ENCODE results near the gene VWA8. TPM values are rescaled to one million over a fixed set of nuclear protein-coding genes. Genes with fewer than 3 reads are reported as not detected.

The VWA8 gene
- total RNA-seq, 1 donor from 2014 or later: 33.4 TPM

DNA sequence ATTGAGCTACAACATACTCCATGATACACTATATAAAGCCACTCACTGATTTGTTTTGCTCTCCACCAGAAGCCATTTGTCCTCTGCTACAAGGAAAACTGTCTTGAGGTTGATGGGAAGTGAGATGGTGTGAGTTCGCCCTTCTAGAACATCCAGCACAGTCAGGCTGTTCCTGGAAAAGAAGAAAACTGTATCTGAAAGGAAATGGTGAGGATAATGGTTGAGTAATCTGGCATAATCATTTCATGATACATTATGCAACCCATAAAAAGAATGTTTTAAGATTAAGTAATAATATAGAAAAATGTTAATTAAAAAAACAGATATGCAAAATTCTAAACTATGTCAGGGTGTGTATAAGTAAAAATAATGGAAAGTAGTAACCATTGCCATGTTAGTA lies 269.6 kb downstream of the VWA8 start:
- TF ChIP-seq POLR2A (IDR thresholded peaks at IDR 0.05): no peak
- no peak for TF ChIP-seq POLR2AphosphoS5 (IDR thresholded peaks at IDR 0.05; ENCODE audit: insufficient read depth in 1 of 2, low read depth in 1 of 2)
- TF ChIP-seq CTCF (IDR thresholded peaks at IDR 0.05): no peak
- no peak overlapping the region for H3K4me3 ChIP-seq
- intact Hi-C loops (cut with DNase I): no loop called here
- H3K9me3 ChIP-seq: no peaks in the 10 kb centered on the region
- no peaks in the 10 kb centered on the region for H3K27me3 ChIP-seq
- peaks cover 12% of the 10 kb centered on the region for H3K4me1 ChIP-seq
- H3K27ac ChIP-seq: no peak overlapping the region
- no peak for DNase-seq (ENCODE audit: extremely low spot score in 2 of 2)
- peaks cover 0 to 5% of the 10 kb centered on the region in 2 donors for H3K36me3 ChIP-seq

GRCh38 chr13:41682766-41683165 lies 278.1 kb downstream of the VWA8 start:
- no peaks in the 10 kb centered on the region for H3K9me3 ChIP-seq
- peaks cover 0 to 12% of the 10 kb centered on the region in 2 donors for H3K36me3 ChIP-seq
- DNase-seq (ENCODE audit: extremely low spot score in 2 of 2): no peak
- H3K4me3 ChIP-seq: no peak overlapping the region
- H3K27ac ChIP-seq: no peak overlapping the region
- H3K4me1 ChIP-seq: no peaks in the 10 kb centered on the region
- no peak for TF ChIP-seq CTCF (IDR thresholded peaks at IDR 0.05)
- no peak for TF ChIP-seq POLR2A (IDR thresholded peaks at IDR 0.05)
- TF ChIP-seq POLR2AphosphoS5 (IDR thresholded peaks at IDR 0.05; ENCODE audit: insufficient read depth in 1 of 2, low read depth in 1 of 2): no peak
- intact Hi-C loops (cut with DNase I): no loop called here
- H3K27me3 ChIP-seq: no peaks in the 10 kb centered on the region

DNA sequence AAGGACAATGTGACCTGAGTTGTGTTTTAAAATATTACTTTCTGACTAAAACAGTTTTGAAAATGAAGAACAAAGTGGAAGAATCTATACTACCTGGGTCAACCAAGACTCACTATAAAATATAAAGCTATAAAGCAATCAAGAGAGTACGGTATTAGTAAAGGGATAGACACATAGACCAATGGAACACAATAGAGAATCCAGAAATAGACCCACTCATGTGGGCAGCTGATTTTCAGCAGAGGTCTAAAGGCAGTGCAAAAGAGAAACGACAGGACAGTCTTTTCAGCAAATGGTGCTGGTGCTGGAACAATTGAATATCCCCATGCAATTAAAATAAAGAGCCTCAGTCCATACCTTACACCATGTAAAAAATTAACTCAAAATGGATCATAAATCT lies 278.9 kb downstream of the VWA8 start:
- no peaks in the 10 kb centered on the region for H3K4me1 ChIP-seq
- H3K36me3 ChIP-seq: peaks cover 0 to 12% of the 10 kb centered on the region in 2 donors
- no peaks in the 10 kb centered on the region for H3K27me3 ChIP-seq
- TF ChIP-seq CTCF (IDR thresholded peaks at IDR 0.05) (no peak), POLR2AphosphoS5 (IDR thresholded peaks at IDR 0.05; ENCODE audit: insufficient read depth in 1 of 2, low read depth in 1 of 2) (no peak), POLR2A (IDR thresholded peaks at IDR 0.05) (no peak)
- no peak overlapping the region for H3K4me3 ChIP-seq
- no peak for DNase-seq (ENCODE audit: extremely low spot score in 2 of 2)
- intact Hi-C loops (cut with DNase I): no loop called here
- no peaks in the 10 kb centered on the region for H3K9me3 ChIP-seq
- no peak overlapping the region for H3K27ac ChIP-seq

- no peak for DNase-seq (ENCODE audit: extremely low spot score in 2 of 2)
- Histone ChIP-seq H3K4me3 (no peak overlapping the region), H3K4me1 (no peaks in the 10 kb centered on the region), H3K27ac (no peak overlapping the region), H3K36me3 (peaks cover 0 to 12% of the 10 kb centered on the region in 2 donors), H3K27me3 (no peaks in the 10 kb centered on the region), H3K9me3 (no peaks in the 10 kb centered on the region)
- intact Hi-C loops (cut with DNase I): no loop called here
- no peak for TF ChIP-seq POLR2A (IDR thresholded peaks at IDR 0.05)
- TF ChIP-seq CTCF (IDR thresholded peaks at IDR 0.05): no peak
- no peak for TF ChIP-seq POLR2AphosphoS5 (IDR thresholded peaks at IDR 0.05; ENCODE audit: insufficient read depth in 1 of 2, low read depth in 1 of 2)
Measured at GRCh38 chr13:41681587-41681986, 279.3 kb downstream of the VWA8 start.

DNA sequence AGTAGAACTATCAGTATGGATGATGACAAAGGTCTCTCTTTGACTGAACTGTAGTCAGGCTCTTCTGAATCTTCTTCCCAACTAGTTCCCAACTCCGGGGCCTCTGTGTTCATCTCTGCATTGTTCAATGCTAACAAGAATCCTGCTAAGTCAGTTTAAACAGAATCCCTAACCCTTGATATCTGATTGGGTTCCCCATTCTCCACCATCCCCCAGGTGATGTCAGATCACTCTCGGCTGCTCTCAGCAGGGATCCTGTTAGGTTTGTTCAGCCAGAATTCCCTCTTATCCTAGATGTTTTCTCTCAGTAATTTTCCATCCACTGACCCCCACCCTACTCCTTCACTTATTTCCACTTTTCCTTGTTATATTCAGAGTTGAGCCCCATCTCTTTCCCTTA lies 280.0 kb downstream of the VWA8 start:
- no peaks in the 10 kb centered on the region for H3K27me3 ChIP-seq
- H3K36me3 ChIP-seq: peaks cover 0 to 12% of the 10 kb centered on the region in 2 donors
- H3K9me3 ChIP-seq: no peaks in the 10 kb centered on the region
- no peak overlapping the region for H3K27ac ChIP-seq
- no peak overlapping the region for H3K4me3 ChIP-seq
- H3K4me1 ChIP-seq: no peaks in the 10 kb centered on the region
- TF ChIP-seq POLR2A (IDR thresholded peaks at IDR 0.05): no peak
- TF ChIP-seq POLR2AphosphoS5 (IDR thresholded peaks at IDR 0.05; ENCODE audit: insufficient read depth in 1 of 2, low read depth in 1 of 2): no peak
- no peak for TF ChIP-seq CTCF (IDR thresholded peaks at IDR 0.05)
- intact Hi-C loops (cut with DNase I): no loop called here
- DNase-seq (ENCODE audit: extremely low spot score in 2 of 2): no peak
